Osteoblast (primary cell): Measurements from ENCODE around the gene HSPA9. TPM values are rescaled to one million over a fixed set of nuclear protein-coding genes. Genes with fewer than 3 reads are reported as not detected.

Source experiments
- DNase-seq: peaks from one replicate; pipeline ENCODE4 v3.0.0; 2011; ENCODE audit warnings: low spot score, mixed read lengths; ENCODE audit not compliant: insufficient read length; ENCODE audit errors: missing footprints
- H2AFZ ChIP-seq: 2 replicates; pipeline ENCODE4 v1.6.0; 2011; ENCODE audit warnings: mild to moderate bottlenecking, low read length
- H3K27ac ChIP-seq: 2 replicates; pipeline ENCODE4 v1.5.1; 2011; ENCODE audit warnings: mild to moderate bottlenecking, low read depth, low read length, moderate library complexity
- H3K27me3 ChIP-seq: 2 replicates; pipeline ENCODE4 v1.6.0; 2012; ENCODE audit warnings: mild to moderate bottlenecking, control low read depth, inconsistent platforms, low read length, moderate library complexity; ENCODE audit not compliant: insufficient read depth
- H3K36me3 ChIP-seq: 2 replicates; pipeline ENCODE4 v1.5.1; 2011; ENCODE audit warnings: mild to moderate bottlenecking, low read length, control low read depth, moderate library complexity; ENCODE audit not compliant: insufficient read depth
- H3K4me1 ChIP-seq: 2 replicates; pipeline ENCODE4 v1.5.1; 2011; ENCODE audit warnings: mild to moderate bottlenecking, low read length, control low read depth, moderate library complexity; ENCODE audit not compliant: insufficient read depth
- H3K4me2 ChIP-seq: 2 replicates; pipeline ENCODE4 v1.6.0; 2011; ENCODE audit warnings: mild to moderate bottlenecking, low read length; ENCODE audit not compliant: insufficient read depth
- H3K4me3 ChIP-seq: fragments of 200-600 bp; sonication (generic); 3 replicates; pipeline ENCODE4 v1.5.1; 2012; ENCODE audit warnings: mild to moderate bottlenecking, low read length, inconsistent platforms; ENCODE audit not compliant: insufficient read depth
- H3K79me2 ChIP-seq: 2 replicates; pipeline ENCODE4 v1.6.0; 2012; ENCODE audit warnings: mild to moderate bottlenecking, low read length, control low read depth, inconsistent platforms; ENCODE audit not compliant: insufficient read depth
- H3K9me3 ChIP-seq: 2 replicates; pipeline ENCODE4 v1.5.1; 2011; ENCODE audit warnings: low read depth, low read length, control low read depth
- H4K20me1 ChIP-seq: 2 replicates; pipeline ENCODE4 v1.6.0; 2012; ENCODE audit warnings: mild to moderate bottlenecking, low read length, control low read depth; ENCODE audit not compliant: insufficient read depth
- total RNA-seq: library from RNA; depleted of rRNA; stranded (reverse); fragments of >200 nt; gene quantifications from 2 replicates; pipeline ENCODE4 v1.2.3, GENCODE V29; 2012
- TF ChIP-seq, protein P1 (sequence below): IDR thresholded peaks from 2 replicates; pipeline ENCODE4 v1.5.1; 2011; ENCODE audit warnings: mild to moderate bottlenecking, low read depth, low read length, moderate library complexity; ENCODE audit errors: extremely low read depth

HSPA9 gene
- total RNA-seq, 1 donor, result 624 TPM

DNA sequence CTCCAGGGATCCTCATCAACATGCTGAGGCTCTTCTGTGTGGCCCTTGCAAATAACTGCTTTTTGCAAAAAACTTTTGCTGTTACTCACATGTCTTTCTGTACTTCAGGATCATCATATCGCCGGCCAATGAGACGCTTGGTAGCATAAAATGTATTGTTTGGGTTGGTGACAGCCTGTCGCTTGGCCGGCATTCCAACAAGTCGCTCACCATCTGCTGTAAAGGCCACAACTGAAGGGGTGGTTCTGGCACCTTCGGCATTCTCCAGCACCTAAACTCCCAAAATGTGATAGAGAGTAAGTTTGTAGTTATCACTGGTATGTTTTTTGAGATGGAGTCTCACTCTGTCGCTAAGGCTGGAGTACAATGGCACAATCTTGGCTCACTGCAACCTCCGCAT is 4.3 kb downstream of the HSPA9 start:
- Histone ChIP-seq H3K9me3 (no peaks in the 10 kb centered on the region), H2AFZ (no peak overlapping the region), H3K4me1 (peaks cover 32% of the 10 kb centered on the region), H3K4me3 (no peak overlapping the region), H3K27ac (no peak overlapping the region), H3K36me3 (peaks cover 80% of the 10 kb centered on the region), H3K27me3 (no peaks in the 10 kb centered on the region), H3K79me2 (peaks cover 92% of the 10 kb centered on the region), H4K20me1 (peaks cover 18% of the 10 kb centered on the region), H3K4me2 (no peak overlapping the region)
- DNase-seq, result no peak
- TF ChIP-seq, protein P1, sequence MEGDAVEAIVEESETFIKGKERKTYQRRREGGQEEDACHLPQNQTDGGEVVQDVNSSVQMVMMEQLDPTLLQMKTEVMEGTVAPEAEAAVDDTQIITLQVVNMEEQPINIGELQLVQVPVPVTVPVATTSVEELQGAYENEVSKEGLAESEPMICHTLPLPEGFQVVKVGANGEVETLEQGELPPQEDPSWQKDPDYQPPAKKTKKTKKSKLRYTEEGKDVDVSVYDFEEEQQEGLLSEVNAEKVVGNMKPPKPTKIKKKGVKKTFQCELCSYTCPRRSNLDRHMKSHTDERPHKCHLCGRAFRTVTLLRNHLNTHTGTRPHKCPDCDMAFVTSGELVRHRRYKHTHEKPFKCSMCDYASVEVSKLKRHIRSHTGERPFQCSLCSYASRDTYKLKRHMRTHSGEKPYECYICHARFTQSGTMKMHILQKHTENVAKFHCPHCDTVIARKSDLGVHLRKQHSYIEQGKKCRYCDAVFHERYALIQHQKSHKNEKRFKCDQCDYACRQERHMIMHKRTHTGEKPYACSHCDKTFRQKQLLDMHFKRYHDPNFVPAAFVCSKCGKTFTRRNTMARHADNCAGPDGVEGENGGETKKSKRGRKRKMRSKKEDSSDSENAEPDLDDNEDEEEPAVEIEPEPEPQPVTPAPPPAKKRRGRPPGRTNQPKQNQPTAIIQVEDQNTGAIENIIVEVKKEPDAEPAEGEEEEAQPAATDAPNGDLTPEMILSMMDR, result no peak

DNA sequence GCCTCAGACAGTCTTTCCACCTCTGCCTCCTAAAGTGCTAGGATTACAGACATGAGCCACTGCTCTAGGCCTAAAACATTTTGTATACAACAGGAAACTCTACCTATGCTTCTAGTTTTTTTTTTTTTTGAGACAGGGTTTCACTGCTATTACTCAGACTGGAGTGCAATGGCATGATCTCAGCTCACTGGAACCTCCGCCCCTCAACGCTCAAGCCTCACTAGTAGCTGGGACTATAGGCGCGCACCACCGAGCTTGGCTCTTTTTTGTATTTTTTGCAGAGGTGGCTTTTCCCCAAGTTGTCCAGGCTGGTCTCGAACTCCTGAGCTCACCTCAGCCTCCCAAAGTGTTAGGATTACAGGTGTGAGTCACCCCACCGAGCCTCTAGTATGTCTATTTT is 5.4 kb downstream of the HSPA9 start:
- no peak overlapping the region for H3K4me2 ChIP-seq
- no peak overlapping the region for H3K4me3 ChIP-seq
- peaks cover 98% of the 10 kb centered on the region for H3K79me2 ChIP-seq
- DNase-seq, result no peak
- TF ChIP-seq, protein P1, result no peak
- peaks cover 32% of the 10 kb centered on the region for H3K4me1 ChIP-seq
- H2AFZ ChIP-seq, result no peak overlapping the region
- peak overlapping the region; percentile 36 for H3K27ac ChIP-seq
- no peaks in the 10 kb centered on the region for H3K27me3 ChIP-seq
- no peaks in the 10 kb centered on the region for H3K9me3 ChIP-seq
- H4K20me1 ChIP-seq, result peaks cover 15% of the 10 kb centered on the region
- peaks cover 91% of the 10 kb centered on the region for H3K36me3 ChIP-seq

DNA sequence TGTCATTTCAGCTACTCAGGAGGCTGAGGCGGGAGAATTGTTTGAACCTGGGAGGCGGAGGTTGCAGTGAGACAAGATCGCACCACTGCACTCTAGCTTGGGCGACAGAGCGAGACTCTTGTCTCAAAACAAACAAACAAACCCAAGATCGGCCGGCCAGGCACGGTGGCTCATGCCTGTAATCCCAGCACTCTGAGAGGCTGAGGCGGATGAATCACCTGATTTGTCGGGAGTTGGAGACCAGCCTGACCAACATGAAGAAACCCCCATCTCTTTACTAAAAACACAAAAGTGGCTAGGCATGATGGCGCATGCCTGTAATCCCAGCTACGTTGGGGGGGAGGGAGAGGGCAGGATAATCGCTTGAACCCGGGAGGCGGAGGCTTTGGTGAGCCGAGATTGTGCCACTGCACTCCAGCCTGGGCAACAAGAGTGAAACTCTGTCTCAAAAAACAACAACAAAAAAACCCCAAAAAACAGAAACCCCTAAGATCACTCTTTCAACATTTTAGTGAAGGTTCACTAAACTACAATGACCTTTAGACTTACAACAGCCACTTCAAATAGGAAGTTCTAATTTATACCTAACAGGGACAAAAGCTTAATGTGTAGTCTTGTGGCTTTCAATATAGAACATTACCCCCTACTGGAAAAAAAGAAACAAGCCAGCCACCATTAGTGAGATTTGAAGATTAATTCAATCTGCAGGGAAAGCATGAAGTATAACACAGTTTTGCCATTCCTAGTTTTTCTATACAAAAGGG is 7.0 kb downstream of the HSPA9 start:
- H3K9me3 ChIP-seq, result no peaks in the 10 kb centered on the region
- TF ChIP-seq, protein P1, result peak; percentile 32
- H3K4me1 ChIP-seq, result peaks cover 20% of the 10 kb centered on the region
- H3K27ac ChIP-seq, result peak overlapping the region; percentile 42
- H3K4me3 ChIP-seq, result no peak overlapping the region
- no peak overlapping the region for H2AFZ ChIP-seq
- H3K36me3 ChIP-seq, result peaks cover 96% of the 10 kb centered on the region
- peaks cover 9% of the 10 kb centered on the region for H4K20me1 ChIP-seq
- no peak for DNase-seq
- H3K4me2 ChIP-seq, result no peak overlapping the region
- peaks cover 97% of the 10 kb centered on the region for H3K79me2 ChIP-seq
- no peaks in the 10 kb centered on the region for H3K27me3 ChIP-seq

DNA sequence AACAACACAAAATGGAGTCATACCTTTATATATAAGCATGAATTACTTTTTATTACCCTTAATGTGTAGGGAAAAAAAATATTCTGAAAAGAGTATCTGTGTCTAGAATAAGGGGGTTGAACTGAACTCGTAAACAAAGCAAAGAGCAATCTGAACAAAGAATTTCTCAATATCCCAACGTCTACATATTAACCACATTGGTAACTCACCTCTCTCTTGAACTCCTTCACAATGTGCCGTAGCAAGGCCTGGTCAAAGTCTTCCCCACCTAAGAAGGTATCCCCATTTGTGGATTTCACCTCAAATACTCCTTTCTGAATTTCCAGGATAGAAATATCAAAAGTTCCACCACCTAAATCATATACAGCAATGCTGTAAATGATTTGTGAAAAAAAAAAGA is 8.4 kb downstream of the HSPA9 start:
- no peak for DNase-seq
- H3K4me1 ChIP-seq, result peaks cover 20% of the 10 kb centered on the region
- H3K27ac ChIP-seq, result no peak overlapping the region
- peaks cover 91% of the 10 kb centered on the region for H3K36me3 ChIP-seq
- H4K20me1 ChIP-seq, result peaks cover 15% of the 10 kb centered on the region
- H3K4me3 ChIP-seq, result no peak overlapping the region
- no peak overlapping the region for H2AFZ ChIP-seq
- TF ChIP-seq, protein P1, result no peak
- no peak overlapping the region for H3K4me2 ChIP-seq
- no peaks in the 10 kb centered on the region for H3K9me3 ChIP-seq
- peaks cover 91% of the 10 kb centered on the region for H3K79me2 ChIP-seq
- H3K27me3 ChIP-seq, result no peaks in the 10 kb centered on the region
